DOHH2 (cell line): ENCODE measurements around the gene C1orf53.

ENCODE experiments used
- H3F3A ChIP-seq: fragments of 200-600 bp; sonication (generic), shearing (Covaris generic); 2 replicates; pipeline ENCODE4 v1.6.0; 2016; ENCODE audit warnings: antibody characterized with exemption, mild to moderate bottlenecking; ENCODE audit not compliant: control insufficient read depth, insufficient read depth
- H3K27ac ChIP-seq: fragments of 200-600 bp; sonication (generic); 2 replicates; pipeline ENCODE4 v1.5.1; 2014; ENCODE audit warnings: low read depth, mild to moderate bottlenecking, low read length, moderate library complexity
- H3K27me3 ChIP-seq: fragments of 200-600 bp; sonication (generic); 2 replicates; pipeline ENCODE4 v1.6.1; 2014; ENCODE audit warnings: mild to moderate bottlenecking, low read length, mixed read lengths; ENCODE audit not compliant: control insufficient read depth
- H3K36me3 ChIP-seq: fragments of 200-600 bp; sonication (generic); 2 replicates; pipeline ENCODE4 v1.6.1; 2014; ENCODE audit warnings: mild to moderate bottlenecking, low read length, moderate library complexity, mixed read lengths; ENCODE audit not compliant: control insufficient read depth
- H3K4me1 ChIP-seq: fragments of 200-600 bp; sonication (generic); 2 replicates; pipeline ENCODE4 v1.6.1; 2014; ENCODE audit warnings: mild to moderate bottlenecking, low read length, mixed read lengths; ENCODE audit not compliant: control insufficient read depth
- H3K4me2 ChIP-seq: fragments of 200-600 bp; sonication (generic); 2 replicates; pipeline ENCODE4 v1.6.0; 2014; ENCODE audit warnings: mild to moderate bottlenecking, low read length, moderate library complexity
- H3K4me3 ChIP-seq: fragments of 200-600 bp; sonication (generic); 2 replicates; pipeline ENCODE4 v1.5.1; 2014; ENCODE audit warnings: mild to moderate bottlenecking, low read length, mixed read lengths
- H3K79me2 ChIP-seq: fragments of 200-600 bp; sonication (generic); 2 replicates; pipeline ENCODE4 v1.6.1; 2014; ENCODE audit warnings: mild to moderate bottlenecking, low read length, mixed read lengths; ENCODE audit not compliant: control insufficient read depth
- H3K9me2 ChIP-seq: fragments of 200-600 bp; sonication (generic); replicated peaks from 2 replicates; pipeline ENCODE4 v1.6.1; 2014; ENCODE audit warnings: mild to moderate bottlenecking, low read length, mixed read lengths; ENCODE audit not compliant: control insufficient read depth
- H3K9me3 ChIP-seq: fragments of 200-600 bp; sonication (generic); 2 replicates; pipeline ENCODE4 v1.6.1; 2014; ENCODE audit warnings: antibody characterized with exemption, low read length, mixed read lengths; ENCODE audit not compliant: control insufficient read depth, insufficient read depth
- H4K20me1 ChIP-seq: fragments of 200-600 bp; sonication (generic); 2 replicates; pipeline ENCODE4 v1.6.0; 2014; ENCODE audit warnings: low read depth, mild to moderate bottlenecking, antibody characterized with exemption, low read length, moderate library complexity; ENCODE audit not compliant: control insufficient read depth, insufficient read depth
- CTCF ChIP-seq: fragments of 200-600 bp; sonication (generic); IDR thresholded peaks from one replicate; pipeline ENCODE4 v1.5.1; 2014; ENCODE audit warnings: antibody characterized with exemption, mild to moderate bottlenecking, low read depth, low read length; ENCODE audit not compliant: poor library complexity, severe bottlenecking
- EZH2phosphoT487 ChIP-seq: fragments of 200-600 bp; sonication (generic); IDR thresholded peaks from 2 replicates; pipeline ENCODE4 v1.6.1; 2017; ENCODE audit warnings: borderline replicate concordance, mild to moderate bottlenecking, antibody characterized with exemption, low read length, moderate library complexity, mixed read lengths

The C1orf53 gene

DNA sequence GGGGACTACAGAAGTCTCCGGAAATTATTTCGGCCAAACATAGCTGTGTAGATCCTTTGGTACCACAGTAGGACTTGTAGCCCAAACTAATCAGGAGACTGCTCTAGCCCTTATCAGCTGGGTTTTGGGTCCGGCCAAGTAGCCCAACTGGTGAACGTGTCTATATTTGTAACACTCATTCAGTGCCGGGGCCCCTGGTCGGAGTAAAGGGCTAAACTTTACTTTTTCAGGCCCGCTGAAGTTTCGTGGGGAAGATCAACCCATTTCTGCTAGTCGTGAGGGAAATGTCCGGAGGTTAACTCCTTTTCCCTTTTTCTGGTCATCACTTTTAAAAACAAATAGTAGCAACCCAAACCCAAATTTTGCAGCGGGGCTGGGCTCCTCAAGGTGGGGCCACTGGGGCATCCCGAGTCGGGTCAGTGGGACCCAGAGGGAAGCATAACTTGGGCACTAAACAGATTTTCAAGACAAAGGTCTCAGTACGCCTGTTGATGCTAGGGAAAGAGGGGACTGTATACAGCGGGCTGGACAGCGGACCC lies 16.4 kb downstream of the C1orf53 start:
- no peaks in the 10 kb centered on the region for H3K9me2 ChIP-seq
- no peaks in the 10 kb centered on the region for H4K20me1 ChIP-seq
- no peaks in the 10 kb centered on the region for H3F3A ChIP-seq
- H3K79me2 ChIP-seq, result no peaks in the 10 kb centered on the region
- H3K4me2 ChIP-seq, result peak overlapping the region; percentile 57
- H3K36me3 ChIP-seq, result no peaks in the 10 kb centered on the region
- H3K9me3 ChIP-seq, result no peaks in the 10 kb centered on the region
- H3K4me3 ChIP-seq, result peak overlapping the region; percentile 50
- H3K4me1 ChIP-seq, result peaks cover 33% of the 10 kb centered on the region
- TF ChIP-seq EZH2phosphoT487, result no peak
- no peak for TF ChIP-seq CTCF
- H3K27me3 ChIP-seq, result peaks cover 65% of the 10 kb centered on the region
- no peak overlapping the region for H3K27ac ChIP-seq

GRCh38 chr1:197919346-197920066 lies 17.1 kb downstream of the C1orf53 start:
- H3K4me2 ChIP-seq, result peak overlapping the region; percentile 57
- no peaks in the 10 kb centered on the region for H3F3A ChIP-seq
- no peak overlapping the region for H3K27ac ChIP-seq
- no peaks in the 10 kb centered on the region for H3K9me2 ChIP-seq
- H3K4me1 ChIP-seq, result peaks cover 33% of the 10 kb centered on the region
- H3K4me3 ChIP-seq, result peak overlapping the region; percentile 50
- no peaks in the 10 kb centered on the region for H3K36me3 ChIP-seq
- TF ChIP-seq EZH2phosphoT487, result no peak
- no peak for TF ChIP-seq CTCF
- H3K9me3 ChIP-seq, result no peaks in the 10 kb centered on the region
- H3K79me2 ChIP-seq, result no peaks in the 10 kb centered on the region
- no peaks in the 10 kb centered on the region for H4K20me1 ChIP-seq
- H3K27me3 ChIP-seq, result peaks cover 59% of the 10 kb centered on the region

- peaks cover 54% of the 10 kb centered on the region for H3K27me3 ChIP-seq
- H3K9me3 ChIP-seq, result no peaks in the 10 kb centered on the region
- no peak overlapping the region for H3K27ac ChIP-seq
- TF ChIP-seq EZH2phosphoT487 (no peak), CTCF (no peak)
- no peaks in the 10 kb centered on the region for H3K36me3 ChIP-seq
- no peaks in the 10 kb centered on the region for H4K20me1 ChIP-seq
- no peaks in the 10 kb centered on the region for H3F3A ChIP-seq
- peaks cover 32% of the 10 kb centered on the region for H3K4me1 ChIP-seq
- peak overlapping the region; percentile 50 for H3K4me3 ChIP-seq
- peak overlapping the region; percentile 57 for H3K4me2 ChIP-seq
- no peaks in the 10 kb centered on the region for H3K9me2 ChIP-seq
- no peaks in the 10 kb centered on the region for H3K79me2 ChIP-seq
Observed at GRCh38 chr1:197920067-197920396, 17.6 kb downstream of the C1orf53 start.
